Measurements from ENCODE around the gene OR4D2.

OR4D2 gene

DNA sequence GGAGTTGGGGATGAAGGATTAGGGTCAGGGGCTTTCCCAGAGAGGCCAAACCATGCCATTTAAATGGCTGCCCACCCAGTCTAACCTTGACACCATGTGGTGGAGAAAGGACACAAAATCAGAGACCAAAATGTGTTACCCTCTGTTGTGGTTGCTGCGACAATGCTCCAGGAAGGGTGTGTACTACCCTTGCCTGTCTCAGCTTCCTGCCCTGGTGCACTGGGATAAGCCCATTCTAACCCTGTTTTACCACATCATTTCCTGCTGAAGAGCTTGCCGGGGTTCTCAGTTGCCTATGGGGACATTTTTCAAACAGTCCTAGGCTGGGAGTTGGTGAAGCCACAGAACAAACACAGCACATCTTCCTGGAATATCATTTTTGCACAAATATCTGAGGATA, 13.7 kb upstream of the OR4D2 start:
- Histone ChIP-seq H3K4me1 (ENCODE audit: insufficient read depth, low read length, poor library complexity, severe bottlenecking) (peaks cover 23% of the 10 kb centered on the region), H3K4me2 (ENCODE audit: low read depth, low read length, poor library complexity, severe bottlenecking) (peak overlapping the region; percentile 70), H3K4me3 (ENCODE audit: low read length, poor library complexity, severe bottlenecking) (peak overlapping the region; percentile 45), H3K9me2 (replicated peaks; ENCODE audit: low read depth, low read length) (no peaks in the 10 kb centered on the region), H3F3A (ENCODE audit: low read depth) (peaks cover 3% of the 10 kb centered on the region; the same call in 1 of the 2 replicates), H3K27me3 (ENCODE audit: insufficient read depth, low read length, poor library complexity, severe bottlenecking) (peaks cover 11% of the 10 kb centered on the region), H3K36me3 (ENCODE audit: insufficient read depth, low read length) (no peaks in the 10 kb centered on the region), H3K9ac (ENCODE audit: low read depth, low read length, poor library complexity, severe bottlenecking) (no peak overlapping the region), H3K9me3 (ENCODE audit: insufficient read depth, low read depth, low read length) (no peaks in the 10 kb centered on the region), H3K79me2 (ENCODE audit: insufficient read depth, low read length) (no peaks in the 10 kb centered on the region), H2AFZ (ENCODE audit: low read length) (no peak overlapping the region), H4K20me1 (ENCODE audit: insufficient read depth, low read length, poor library complexity, severe bottlenecking) (no peaks in the 10 kb centered on the region)
- TF ChIP-seq, protein P1, sequence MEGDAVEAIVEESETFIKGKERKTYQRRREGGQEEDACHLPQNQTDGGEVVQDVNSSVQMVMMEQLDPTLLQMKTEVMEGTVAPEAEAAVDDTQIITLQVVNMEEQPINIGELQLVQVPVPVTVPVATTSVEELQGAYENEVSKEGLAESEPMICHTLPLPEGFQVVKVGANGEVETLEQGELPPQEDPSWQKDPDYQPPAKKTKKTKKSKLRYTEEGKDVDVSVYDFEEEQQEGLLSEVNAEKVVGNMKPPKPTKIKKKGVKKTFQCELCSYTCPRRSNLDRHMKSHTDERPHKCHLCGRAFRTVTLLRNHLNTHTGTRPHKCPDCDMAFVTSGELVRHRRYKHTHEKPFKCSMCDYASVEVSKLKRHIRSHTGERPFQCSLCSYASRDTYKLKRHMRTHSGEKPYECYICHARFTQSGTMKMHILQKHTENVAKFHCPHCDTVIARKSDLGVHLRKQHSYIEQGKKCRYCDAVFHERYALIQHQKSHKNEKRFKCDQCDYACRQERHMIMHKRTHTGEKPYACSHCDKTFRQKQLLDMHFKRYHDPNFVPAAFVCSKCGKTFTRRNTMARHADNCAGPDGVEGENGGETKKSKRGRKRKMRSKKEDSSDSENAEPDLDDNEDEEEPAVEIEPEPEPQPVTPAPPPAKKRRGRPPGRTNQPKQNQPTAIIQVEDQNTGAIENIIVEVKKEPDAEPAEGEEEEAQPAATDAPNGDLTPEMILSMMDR (conservative IDR thresholded peaks at IDR 0.05; ENCODE audit: low read length): no peak
- TF ChIP-seq EZH2phosphoT487 (IDR thresholded peaks at IDR 0.05; ENCODE audit: borderline replicate concordance): 0 out of 2 replicates have a peak, but pooled peaks have one; percentile 16

GRCh38 chr17:58153671-58154070, 13.1 kb upstream of the OR4D2 start:
- H3K9me3 ChIP-seq (ENCODE audit: insufficient read depth, low read depth, low read length): no peaks in the 10 kb centered on the region
- peak overlapping the region; percentile 45 for H3K4me3 ChIP-seq (ENCODE audit: low read length, poor library complexity, severe bottlenecking)
- H3K79me2 ChIP-seq (ENCODE audit: insufficient read depth, low read length): no peaks in the 10 kb centered on the region
- H3K27me3 ChIP-seq (ENCODE audit: insufficient read depth, low read length, poor library complexity, severe bottlenecking): peaks cover 9% of the 10 kb centered on the region
- TF ChIP-seq, protein P1 (conservative IDR thresholded peaks at IDR 0.05; ENCODE audit: low read length): peak; percentile 30; the same call in 1 of the 2 replicates
- TF ChIP-seq EZH2phosphoT487 (IDR thresholded peaks at IDR 0.05; ENCODE audit: borderline replicate concordance): no peak
- peak overlapping the region; percentile 70 for H3K4me2 ChIP-seq (ENCODE audit: low read depth, low read length, poor library complexity, severe bottlenecking)
- H3K36me3 ChIP-seq (ENCODE audit: insufficient read depth, low read length): no peaks in the 10 kb centered on the region
- H3K9ac ChIP-seq (ENCODE audit: low read depth, low read length, poor library complexity, severe bottlenecking): no peak overlapping the region
- peaks cover 3% of the 10 kb centered on the region; the same call in 1 of the 2 replicates for H3F3A ChIP-seq (ENCODE audit: low read depth)
- no peak overlapping the region for H2AFZ ChIP-seq (ENCODE audit: low read length)
- no peaks in the 10 kb centered on the region for H4K20me1 ChIP-seq (ENCODE audit: insufficient read depth, low read length, poor library complexity, severe bottlenecking)
- H3K4me1 ChIP-seq (ENCODE audit: insufficient read depth, low read length, poor library complexity, severe bottlenecking): peaks cover 23% of the 10 kb centered on the region
- no peaks in the 10 kb centered on the region for H3K9me2 ChIP-seq (replicated peaks; ENCODE audit: low read depth, low read length)

DNA sequence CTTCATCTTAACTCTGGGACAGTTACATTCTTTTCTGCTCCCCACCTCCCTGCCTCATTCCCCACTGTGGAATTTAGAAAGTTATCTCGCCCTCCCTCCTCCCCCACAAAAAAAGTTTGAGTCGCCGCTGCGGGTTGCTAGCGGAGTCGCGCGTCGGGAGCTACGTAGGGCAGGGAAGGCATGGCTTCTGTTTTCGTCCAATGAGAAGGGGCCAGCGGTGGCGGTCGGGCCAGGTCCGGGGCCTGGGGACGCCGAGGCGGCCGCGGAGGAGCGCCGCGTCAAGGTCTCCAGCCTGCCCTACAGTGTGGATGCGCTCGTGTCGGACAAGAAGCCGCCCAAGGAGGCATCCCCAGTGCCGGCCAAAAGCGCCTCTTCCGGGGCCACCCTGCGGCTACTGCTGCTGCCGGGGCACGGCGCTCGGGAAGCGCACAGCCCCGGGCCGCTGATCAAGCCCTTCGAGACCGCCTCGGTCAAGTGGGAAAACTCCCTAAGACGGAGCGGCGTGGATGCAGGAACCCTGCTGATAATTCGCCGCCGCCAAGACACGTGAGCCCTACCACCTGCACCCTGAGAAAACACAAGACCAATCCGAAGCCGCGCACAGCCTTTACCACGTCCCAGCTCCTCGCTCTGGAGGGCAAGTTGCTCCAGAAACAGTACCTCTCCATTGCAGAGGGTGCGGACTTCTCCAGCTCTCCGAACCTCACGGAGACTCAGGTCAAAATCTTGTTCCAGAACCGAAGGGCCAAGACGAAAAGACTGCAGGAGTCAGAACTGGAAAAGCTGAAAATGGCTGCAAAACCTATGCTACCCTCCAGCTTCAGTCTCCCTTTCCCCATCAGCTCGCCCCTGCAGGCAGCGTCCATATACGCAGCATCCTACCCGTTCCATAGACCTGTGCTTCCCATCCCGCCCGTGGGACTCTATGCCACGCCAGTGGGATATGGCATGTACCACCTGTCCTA, 9.7 kb upstream of the OR4D2 start:
- H3K27me3 ChIP-seq (ENCODE audit: insufficient read depth, low read length, poor library complexity, severe bottlenecking): no peaks in the 10 kb centered on the region
- no peak overlapping the region for H3K4me2 ChIP-seq (ENCODE audit: low read depth, low read length, poor library complexity, severe bottlenecking)

More for the DNA sequence above, 9.7 kb upstream of the OR4D2 start:
- Histone ChIP-seq H3K4me1 (ENCODE audit: insufficient read depth, low read length, poor library complexity, severe bottlenecking) (peaks cover 23% of the 10 kb centered on the region), H4K20me1 (ENCODE audit: insufficient read depth, low read length, poor library complexity, severe bottlenecking) (no peaks in the 10 kb centered on the region), H3K9ac (ENCODE audit: low read depth, low read length, poor library complexity, severe bottlenecking) (no peak overlapping the region), H2AFZ (ENCODE audit: low read length) (no peak overlapping the region), H3K9me2 (replicated peaks; ENCODE audit: low read depth, low read length) (no peaks in the 10 kb centered on the region), H3K9me3 (ENCODE audit: insufficient read depth, low read depth, low read length) (no peaks in the 10 kb centered on the region), H3F3A (ENCODE audit: low read depth) (peaks cover 3% of the 10 kb centered on the region; the same call in 1 of the 2 replicates), H3K36me3 (ENCODE audit: insufficient read depth, low read length) (no peaks in the 10 kb centered on the region), H3K4me3 (ENCODE audit: low read length, poor library complexity, severe bottlenecking) (no peak overlapping the region), H3K79me2 (ENCODE audit: insufficient read depth, low read length) (no peaks in the 10 kb centered on the region)
- no peak for TF ChIP-seq EZH2phosphoT487 (IDR thresholded peaks at IDR 0.05; ENCODE audit: borderline replicate concordance)
- TF ChIP-seq, protein P1 (conservative IDR thresholded peaks at IDR 0.05; ENCODE audit: low read length): no peak

Data from Loucy (cell line).